Measurements from ENCODE around the gene ZNF574.
A peak's percentile ranks its signal among the peaks of the same experiment; 100 is the strongest.
"Not testable (repeated sequence)": the region's sequence is repeated elsewhere in the genome, so short reads cannot be mapped to it uniquely, and the experiment has no call there.

ZNF574 gene

GRCh38 chr19:42080764-42081375 lies 4.9 kb downstream of the ZNF574 start:
- no peak for DNase-seq (ENCODE audit: low spot score)

DNA sequence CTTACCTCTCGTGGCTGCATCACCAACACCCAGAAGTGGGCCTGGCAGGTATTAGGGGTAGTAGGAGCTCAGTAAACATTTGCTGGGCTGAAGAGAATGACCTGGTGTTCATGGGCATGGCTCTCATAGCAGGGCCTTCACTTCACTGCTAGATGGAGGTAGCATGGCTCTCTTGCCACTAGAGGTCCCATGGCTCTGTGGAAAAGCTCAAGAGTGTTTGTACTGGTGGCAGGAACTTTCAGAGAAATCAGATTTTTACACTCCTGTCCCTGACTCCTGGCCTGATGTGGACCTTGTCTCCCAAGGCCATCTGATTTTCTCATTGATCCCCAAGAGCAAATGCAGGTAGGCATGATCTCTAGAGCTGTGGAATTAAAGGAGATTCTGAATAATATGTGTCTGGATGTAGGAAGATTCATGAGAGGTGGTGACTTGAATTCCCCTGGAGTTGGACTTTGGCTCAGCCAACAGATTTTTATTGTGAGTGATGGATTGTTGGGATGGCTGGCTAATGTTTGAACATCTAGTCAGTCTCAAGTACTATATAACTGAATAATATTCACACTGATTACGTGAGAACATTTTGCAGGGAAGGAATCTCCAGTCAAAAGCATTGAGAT lies 5.7 kb downstream of the ZNF574 start:
- DNase-seq (ENCODE audit: low spot score): peak; percentile 21

DNA sequence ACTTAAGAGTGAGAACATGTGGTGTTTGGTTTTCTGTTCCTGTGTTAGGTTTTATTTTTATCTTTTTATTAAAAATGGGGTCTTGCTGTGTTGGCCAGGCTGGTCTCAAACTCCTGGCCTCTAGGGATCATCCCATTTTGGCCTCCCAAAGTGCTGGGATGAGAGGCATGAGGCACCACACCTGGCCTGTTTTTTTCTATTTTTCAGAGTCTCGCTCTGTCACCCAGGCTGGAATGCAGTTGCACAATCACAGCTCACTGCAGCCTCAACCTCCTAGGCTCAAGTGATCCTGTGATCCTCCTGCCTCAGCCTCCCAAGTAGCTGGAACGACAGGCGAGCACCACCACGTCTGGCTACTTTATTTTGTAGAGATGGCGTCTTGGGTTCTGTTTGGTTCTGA lies 7.6 kb downstream of the ZNF574 start:
- DNase-seq (ENCODE audit: low spot score): no peak

DNA sequence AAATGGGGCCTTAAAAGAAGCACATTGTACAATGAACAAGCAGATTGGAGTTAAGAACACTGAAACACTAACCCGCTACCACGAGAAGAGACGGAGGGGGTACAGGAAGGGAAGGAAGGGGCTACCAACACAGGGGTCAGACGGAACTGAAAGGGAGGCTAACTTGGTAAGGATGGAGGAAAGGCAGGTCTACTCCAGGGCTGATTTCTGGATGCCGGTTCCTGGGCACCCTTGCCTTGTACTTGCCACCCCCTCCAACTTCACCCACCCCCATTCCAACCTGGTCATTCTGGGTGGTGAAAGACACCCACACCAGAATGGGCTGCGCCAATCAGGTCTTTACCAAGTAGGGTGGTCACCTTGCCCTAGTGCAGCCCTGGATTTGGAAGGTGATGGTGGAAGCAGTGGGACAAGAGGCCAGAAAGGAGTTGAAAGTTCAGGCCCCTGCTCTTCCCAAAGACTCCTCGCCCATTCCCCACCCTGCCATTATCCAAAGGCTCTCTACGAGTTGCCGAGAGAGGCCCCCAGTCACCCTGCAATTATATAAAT lies 10.3 kb downstream of the ZNF574 start:
- DNase-seq (ENCODE audit: low spot score): no peak

DNA sequence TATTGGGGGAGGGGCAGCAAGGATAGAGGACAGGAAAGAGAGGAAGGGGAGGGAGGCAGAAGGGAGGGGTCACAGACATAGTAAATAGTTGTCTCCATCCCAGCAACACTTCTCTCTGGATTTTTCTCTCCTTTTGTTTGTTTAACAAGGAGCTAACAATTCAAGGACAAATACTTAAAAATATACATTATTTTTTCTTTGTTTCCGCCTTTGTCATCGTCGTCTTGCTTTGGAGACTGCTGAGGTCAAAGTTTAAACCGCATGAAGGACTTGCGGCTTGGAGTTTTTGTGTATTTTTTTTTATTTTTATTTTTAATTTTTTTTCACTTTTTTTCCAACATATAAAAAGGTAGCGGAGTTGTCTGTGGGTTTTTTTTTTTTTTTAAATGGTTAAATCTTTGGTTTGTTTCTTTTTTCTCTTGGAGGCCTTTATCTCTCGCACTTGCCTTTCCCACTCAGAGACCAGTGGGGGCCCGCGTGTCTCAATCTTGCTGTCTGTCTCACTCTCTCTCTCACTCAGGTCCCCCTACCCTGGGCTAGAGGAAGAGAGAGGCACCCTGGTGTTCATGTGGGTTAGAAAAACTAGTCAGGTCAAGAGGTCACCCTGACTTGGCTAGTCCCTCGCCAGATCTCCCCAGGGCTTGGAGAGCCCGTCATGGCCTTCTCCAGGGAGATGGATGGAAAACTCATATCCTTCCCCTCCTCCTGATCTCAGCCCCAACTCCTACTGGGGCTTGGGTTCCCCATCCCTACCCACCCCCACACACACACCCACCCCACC lies 11.0 kb downstream of the ZNF574 start:
- no peak for DNase-seq (ENCODE audit: low spot score)

DNA sequence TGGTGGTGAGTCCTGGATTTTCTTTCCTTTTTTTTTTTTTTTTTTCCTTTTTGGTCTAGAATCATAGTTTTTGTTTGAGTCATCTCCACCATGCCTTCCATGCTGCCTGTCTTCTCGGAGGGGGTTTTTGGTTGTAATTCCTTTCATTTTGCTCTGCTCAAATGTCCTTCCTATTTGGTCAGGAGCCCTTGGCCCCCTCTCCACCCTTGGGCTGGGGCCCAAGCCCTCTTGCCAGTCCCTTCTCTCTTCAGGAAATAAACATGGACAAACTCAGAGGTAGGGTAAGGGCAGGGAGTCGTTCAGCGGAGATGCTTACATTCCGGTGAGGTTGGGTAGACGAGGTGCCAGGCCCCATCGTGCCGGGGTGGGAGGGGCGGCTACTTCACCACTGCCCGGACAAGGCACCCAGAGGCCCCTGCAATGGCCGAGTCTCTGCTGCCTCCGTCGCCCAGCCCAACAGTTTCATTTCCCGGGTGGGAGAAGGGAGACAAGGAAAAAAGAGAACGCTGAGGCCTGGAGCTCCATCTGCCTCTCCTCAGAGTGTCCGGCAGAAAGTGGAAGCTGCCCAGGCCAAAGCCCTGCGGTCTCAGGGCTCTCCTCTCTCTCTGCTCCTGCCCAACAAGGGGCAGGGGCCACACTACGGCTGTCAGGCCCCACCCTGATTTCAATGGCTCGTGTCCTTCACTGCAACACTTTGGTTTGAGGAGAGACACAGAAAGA lies 12.7 kb downstream of the ZNF574 start:
- no peak for DNase-seq (ENCODE audit: low spot score)

- no peak for DNase-seq (ENCODE audit: low spot score)
These were observed 13.3 kb downstream of the ZNF574 start for GRCh38 chr19:42089191-42089750.

GRCh38 chr19:42089772-42090171 lies 13.8 kb downstream of the ZNF574 start:
- no peak for DNase-seq (ENCODE audit: low spot score)

DNA sequence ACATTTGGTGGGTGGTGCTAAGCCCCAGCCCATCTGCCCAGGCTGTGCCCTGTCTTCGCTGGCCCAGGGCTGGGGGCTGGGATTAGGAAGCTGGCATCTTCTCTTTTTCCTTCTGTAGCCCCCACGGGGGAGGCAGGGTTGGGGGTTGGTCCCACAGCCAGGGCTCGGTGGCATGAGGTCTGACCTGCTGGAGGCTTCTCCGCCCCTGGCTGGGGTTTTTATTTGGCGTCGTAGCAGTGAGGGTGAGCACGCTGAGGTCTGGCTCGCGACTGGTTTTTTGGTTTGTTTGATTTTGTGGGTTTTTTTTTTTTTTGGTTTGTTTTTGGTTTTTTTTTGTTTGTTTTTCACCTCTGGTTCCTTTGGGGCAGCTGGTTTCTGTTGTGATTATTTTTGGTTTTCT lies 14.7 kb downstream of the ZNF574 start:
- no peak for DNase-seq (ENCODE audit: low spot score)

GRCh38 chr19:42091300-42091699 lies 15.3 kb downstream of the ZNF574 start:
- DNase-seq (ENCODE audit: low spot score): no peak

GRCh38 chr19:42091742-42092141 lies 15.8 kb downstream of the ZNF574 start:
- no peak for DNase-seq (ENCODE audit: low spot score)

DNA sequence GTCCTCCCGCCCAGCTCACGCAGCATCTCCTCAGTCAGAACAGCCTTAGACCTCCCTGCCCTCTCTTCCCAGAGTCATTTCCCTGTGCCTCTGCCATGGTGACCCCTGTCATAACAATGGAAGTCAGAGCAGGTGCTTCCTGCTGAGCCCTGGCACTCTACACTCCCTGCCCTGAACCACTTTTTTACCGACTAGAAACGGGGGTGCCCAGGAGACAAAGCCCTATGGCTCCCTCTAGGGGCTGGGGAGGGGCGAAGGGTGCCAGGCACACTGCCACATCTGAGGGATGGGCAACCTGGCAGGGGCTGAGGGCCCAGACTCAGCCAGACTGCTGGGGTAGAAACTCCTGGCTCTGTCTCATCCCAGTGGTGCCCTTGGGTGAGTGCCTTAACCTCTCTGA lies 16.4 kb downstream of the ZNF574 start:
- DNase-seq (ENCODE audit: low spot score): no peak

- no peak for DNase-seq (ENCODE audit: low spot score)
These were observed 17.5 kb downstream of the ZNF574 start for GRCh38 chr19:42093505-42093904.

GRCh38 chr19:42093926-42094325 lies 18.0 kb downstream of the ZNF574 start:
- DNase-seq (ENCODE audit: low spot score): no peak

DNA sequence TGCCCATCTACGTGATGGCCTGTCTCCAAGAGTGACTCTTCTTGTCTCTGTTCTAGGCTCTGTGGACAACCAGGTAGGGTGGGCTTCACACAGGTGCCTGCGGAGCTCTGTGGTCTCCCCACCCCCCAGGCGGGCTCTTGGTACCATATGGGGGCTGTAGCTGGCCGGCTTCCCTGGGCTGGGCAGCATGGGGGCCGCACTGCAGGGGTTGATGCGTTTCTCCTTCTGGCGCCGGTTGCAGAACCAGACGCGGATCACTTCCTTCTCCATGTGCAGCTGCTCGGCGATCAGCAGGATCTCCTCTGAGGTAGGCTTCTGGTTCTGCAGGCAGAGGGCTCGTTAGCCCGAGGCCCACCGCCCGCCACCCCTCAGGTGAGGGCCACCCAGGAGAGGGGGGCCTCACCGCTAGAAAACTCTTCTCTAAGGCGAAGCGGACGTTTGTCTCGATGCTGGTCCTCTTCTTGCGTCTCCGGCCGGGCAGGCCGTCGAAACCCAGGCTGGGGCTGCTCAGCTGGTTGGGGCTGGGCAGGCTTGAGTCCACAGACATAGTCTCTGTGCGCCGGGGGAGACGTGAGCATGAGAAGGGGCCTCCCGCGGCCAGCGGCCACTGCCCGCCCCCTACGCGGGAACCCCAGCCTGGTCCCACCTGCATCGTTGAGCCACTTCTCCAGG lies 19.3 kb downstream of the ZNF574 start:
- DNase-seq (ENCODE audit: low spot score): no peak

DNA sequence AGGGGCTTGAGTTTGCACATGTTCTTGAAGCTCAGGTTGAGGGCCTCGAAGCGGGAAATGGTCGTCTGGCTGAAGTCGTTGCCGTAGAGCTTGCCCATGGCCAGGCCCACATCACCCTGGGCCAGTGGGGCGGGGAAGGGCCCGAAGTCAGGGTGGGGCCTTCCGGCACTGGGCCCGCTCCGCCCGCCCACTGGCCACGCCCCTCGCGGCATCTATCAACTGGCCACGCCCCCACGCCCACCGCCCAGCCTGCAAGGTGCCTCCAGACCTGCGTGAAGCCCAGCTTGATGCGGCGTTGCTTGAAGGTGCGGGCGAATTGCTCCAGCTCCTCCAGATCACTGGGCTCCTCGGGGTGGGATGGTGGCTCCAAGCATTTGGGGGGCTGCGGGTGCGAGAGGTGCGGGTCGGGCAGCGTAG lies 19.9 kb downstream of the ZNF574 start:
- DNase-seq (ENCODE audit: low spot score): no peak

DNA sequence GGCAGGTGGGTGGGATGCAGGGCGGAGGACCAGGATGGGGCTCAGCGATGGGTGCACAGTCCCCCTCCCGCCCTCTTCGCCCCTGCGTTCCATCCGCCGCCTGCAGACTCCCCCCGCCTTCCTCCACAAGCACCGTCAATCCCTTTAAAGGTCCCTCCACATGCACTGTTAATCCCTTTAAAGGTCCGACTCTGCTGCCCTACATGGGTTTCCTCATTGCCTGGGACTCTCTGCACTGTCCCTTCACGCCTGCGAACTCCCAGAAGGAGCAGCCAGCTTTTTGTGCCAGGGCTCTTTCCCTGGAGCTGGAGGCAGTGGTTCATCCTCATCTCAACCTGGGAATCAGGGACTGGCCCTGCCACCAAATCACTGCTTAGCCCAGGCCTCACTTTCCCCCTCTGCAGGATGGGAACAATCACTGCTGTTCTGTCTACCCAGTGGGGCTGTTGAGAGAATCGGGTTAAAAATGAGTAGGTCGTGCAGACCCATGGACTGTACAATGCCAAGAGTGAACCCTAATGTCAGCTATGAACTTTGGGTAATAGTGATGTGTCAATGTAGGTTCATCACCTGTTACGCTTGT lies 20.4 kb downstream of the ZNF574 start:
- DNase-seq (ENCODE audit: low spot score): no peak

- DNase-seq (ENCODE audit: low spot score): no peak
These were observed 21.5 kb downstream of the ZNF574 start for GRCh38 chr19:42097461-42097860.

DNA sequence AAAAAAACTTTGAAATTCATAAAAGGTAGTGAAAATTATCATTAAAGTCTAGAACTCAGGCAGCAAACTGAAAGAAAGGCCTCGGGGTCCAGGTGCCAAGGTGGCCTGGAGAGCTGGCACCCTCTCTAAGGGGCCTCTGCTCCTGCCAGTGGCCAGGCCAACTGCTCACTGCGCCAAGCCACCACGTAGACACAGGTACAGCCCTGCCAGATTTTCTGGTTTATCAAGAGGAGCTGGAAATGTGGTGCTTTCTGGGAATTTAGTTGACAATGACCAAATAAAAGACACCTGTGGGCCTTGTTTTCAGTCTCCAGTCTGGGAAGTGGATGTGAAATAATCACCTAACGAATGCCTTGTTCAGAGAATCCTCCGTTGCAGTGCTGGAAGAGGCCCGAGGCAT lies 22.8 kb downstream of the ZNF574 start:
- no peak for DNase-seq (ENCODE audit: low spot score)

GRCh38 chr19:42099336-42099925 lies 23.5 kb downstream of the ZNF574 start:
- DNase-seq (ENCODE audit: low spot score): no peak

GRCh38 chr19:42100241-42100640 lies 24.3 kb downstream of the ZNF574 start:
- not testable (repeated sequence) for DNase-seq (ENCODE audit: low spot score)

Data from pons (tissue), 1 donor.